ENCODE data around the gene PCBP1.

DNA sequence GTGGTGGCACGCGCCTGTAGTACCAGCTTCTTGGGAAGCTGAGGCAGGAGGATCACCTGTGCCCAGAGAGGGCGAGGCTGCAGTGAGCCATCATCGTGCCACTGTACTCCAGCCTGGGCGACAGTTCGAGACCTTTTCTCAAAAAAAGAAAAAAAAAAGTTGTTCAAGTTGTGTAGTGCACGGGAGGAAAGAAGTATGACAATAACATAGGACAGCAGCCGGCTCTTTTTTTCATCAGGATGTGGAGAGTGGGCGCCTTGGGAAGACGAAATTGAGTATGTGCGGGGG is 36.5 kb downstream of the PCBP1 start:
- TF ChIP-seq, protein P1, sequence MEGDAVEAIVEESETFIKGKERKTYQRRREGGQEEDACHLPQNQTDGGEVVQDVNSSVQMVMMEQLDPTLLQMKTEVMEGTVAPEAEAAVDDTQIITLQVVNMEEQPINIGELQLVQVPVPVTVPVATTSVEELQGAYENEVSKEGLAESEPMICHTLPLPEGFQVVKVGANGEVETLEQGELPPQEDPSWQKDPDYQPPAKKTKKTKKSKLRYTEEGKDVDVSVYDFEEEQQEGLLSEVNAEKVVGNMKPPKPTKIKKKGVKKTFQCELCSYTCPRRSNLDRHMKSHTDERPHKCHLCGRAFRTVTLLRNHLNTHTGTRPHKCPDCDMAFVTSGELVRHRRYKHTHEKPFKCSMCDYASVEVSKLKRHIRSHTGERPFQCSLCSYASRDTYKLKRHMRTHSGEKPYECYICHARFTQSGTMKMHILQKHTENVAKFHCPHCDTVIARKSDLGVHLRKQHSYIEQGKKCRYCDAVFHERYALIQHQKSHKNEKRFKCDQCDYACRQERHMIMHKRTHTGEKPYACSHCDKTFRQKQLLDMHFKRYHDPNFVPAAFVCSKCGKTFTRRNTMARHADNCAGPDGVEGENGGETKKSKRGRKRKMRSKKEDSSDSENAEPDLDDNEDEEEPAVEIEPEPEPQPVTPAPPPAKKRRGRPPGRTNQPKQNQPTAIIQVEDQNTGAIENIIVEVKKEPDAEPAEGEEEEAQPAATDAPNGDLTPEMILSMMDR (IDR thresholded peaks at IDR 0.05) = no peak
- TF ChIP-seq EP300 (IDR thresholded peaks at IDR 0.05) (no peak), POLR2AphosphoS5 (IDR thresholded peaks at IDR 0.05) (no peak)
